K562 treated with DMSO at 1 percent for 24 hours (cell line): ENCODE results near the gene FN1. TPM values are rescaled to one million over a fixed set of nuclear protein-coding genes. Genes with fewer than 3 reads are reported as not detected.

Experiments used
- total RNA-seq: library from RNA; unstranded; fragments of 300-600 nt; gene quantifications from 2 replicates; pipeline ENCODE4 v1.2.3, GENCODE V29; 2022; ENCODE audit warnings: low read depth; ENCODE audit not compliant: insufficient read depth

The FN1 gene
- total RNA-seq = 101 and 115 TPM in 2 replicates

GRCh38 chr2:215435870-215436704 is at the start of gene FN1:
Gene FN1, minus strand, starts transcription at chr2:215436068. Its CDS starts 266 bp downstream, at chr2:215435802.

GRCh38 chr2:215311625-215312396 is 124.1 kb downstream of the FN1 start, which contains the start of gene ATIC:
Gene ATIC, plus strand, starts transcription at chr2:215312059. Its CDS starts 84 bp downstream, at chr2:215312143.

Other genes starting within 250 kb of the FN1 start
- gene ATIC, start 124.0 kb downstream of the FN1 start, total RNA-seq = 116 and 117 TPM in 2 replicates